Activated naive CD8-positive, alpha-beta T cell treated with anti-CD3 and anti-CD28 coated beads for 36 hours (primary cell): ENCODE data around the gene CALML4. TPM values are rescaled to one million over a fixed set of nuclear protein-coding genes. Genes with fewer than 3 reads are reported as not detected.

ENCODE experiments used
- DNase-seq: peaks from one replicate; pipeline ENCODE4 v3.0.0; 2021
- H3K27ac Mint-ChIP-seq: one replicate; pipeline ENCODE4 v1.8.0; 2022; ENCODE audit warnings: mild to moderate bottlenecking, moderate library complexity, mixed read lengths
- H3K27me3 Mint-ChIP-seq: one replicate; pipeline ENCODE4 v1.8.0; 2022; ENCODE audit warnings: mild to moderate bottlenecking, mixed read lengths
- H3K36me3 Mint-ChIP-seq: one replicate; pipeline ENCODE4 v1.8.0; 2021; ENCODE audit warnings: mild to moderate bottlenecking, mixed read lengths
- H3K4me1 Mint-ChIP-seq: one replicate; pipeline ENCODE4 v1.8.0; 2021; ENCODE audit warnings: mixed read lengths
- H3K4me3 Mint-ChIP-seq: one replicate; pipeline ENCODE4 v1.8.0; 2022; ENCODE audit warnings: mild to moderate bottlenecking, moderate library complexity, mixed read lengths
- H3K9me3 Mint-ChIP-seq: one replicate; pipeline ENCODE4 v1.8.0; 2022; ENCODE audit warnings: mixed read lengths
- total RNA-seq, 2 experiments: library from RNA; stranded (reverse); gene quantifications; one replicate each; pipeline ENCODE4 v1.2.3, GENCODE V29; 2021

Gene CALML4
- total RNA-seq, 2 experiments from 2014 or later: 5.4 to 7.4 TPM

GRCh38 chr15:68163191-68163590 lies 41.9 kb downstream of the CALML4 start:
- no peak overlapping the region for H3K4me3 Mint-ChIP-seq
- peaks cover 39% of the 10 kb centered on the region for H3K36me3 Mint-ChIP-seq
- no peak for DNase-seq
- H3K4me1 Mint-ChIP-seq: peaks cover 2% of the 10 kb centered on the region
- H3K27ac Mint-ChIP-seq: no peak overlapping the region
- H3K9me3 Mint-ChIP-seq: no peaks in the 10 kb centered on the region
- no peaks in the 10 kb centered on the region for H3K27me3 Mint-ChIP-seq

DNA sequence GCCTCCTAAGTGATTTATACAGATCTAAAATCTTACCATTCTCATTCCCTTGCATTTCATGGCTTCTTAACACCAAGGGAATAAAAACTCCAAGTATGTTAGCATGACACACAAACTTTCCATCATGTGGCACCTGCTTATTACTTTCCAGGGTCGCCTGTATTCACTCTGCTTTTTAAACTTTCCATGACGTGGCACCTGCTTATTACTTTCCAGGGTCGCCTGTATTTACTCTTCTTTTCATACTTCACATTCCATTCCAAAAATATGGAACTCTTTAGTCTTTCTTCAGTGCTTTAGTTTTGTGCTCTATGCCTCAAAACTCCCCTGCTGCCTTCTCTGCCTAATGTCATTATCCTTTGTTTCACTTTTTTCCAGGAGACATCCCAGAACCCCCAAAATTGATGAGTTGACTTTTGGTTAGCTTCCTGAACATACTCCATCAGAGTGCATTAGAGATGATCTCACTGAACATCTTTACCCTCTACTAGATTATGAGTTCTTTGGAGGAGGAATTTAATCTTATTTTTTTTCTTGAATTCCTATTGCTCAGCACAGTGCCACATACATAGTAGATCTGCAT lies 47.0 kb downstream of the CALML4 start:
- peaks cover 2% of the 10 kb centered on the region for H3K4me1 Mint-ChIP-seq
- no peaks in the 10 kb centered on the region for H3K9me3 Mint-ChIP-seq
- H3K27ac Mint-ChIP-seq: no peak overlapping the region
- no peak overlapping the region for H3K4me3 Mint-ChIP-seq
- DNase-seq: no peak
- H3K36me3 Mint-ChIP-seq: peaks cover 32% of the 10 kb centered on the region
- no peaks in the 10 kb centered on the region for H3K27me3 Mint-ChIP-seq

GRCh38 chr15:68157074-68157473 lies 48.1 kb downstream of the CALML4 start:
- Mint-ChIP-seq H3K4me3 (no peak overlapping the region), H3K9me3 (no peaks in the 10 kb centered on the region), H3K27me3 (no peaks in the 10 kb centered on the region), H3K4me1 (no peaks in the 10 kb centered on the region), H3K27ac (no peak overlapping the region), H3K36me3 (peaks cover 31% of the 10 kb centered on the region)
- DNase-seq: no peak

DNA sequence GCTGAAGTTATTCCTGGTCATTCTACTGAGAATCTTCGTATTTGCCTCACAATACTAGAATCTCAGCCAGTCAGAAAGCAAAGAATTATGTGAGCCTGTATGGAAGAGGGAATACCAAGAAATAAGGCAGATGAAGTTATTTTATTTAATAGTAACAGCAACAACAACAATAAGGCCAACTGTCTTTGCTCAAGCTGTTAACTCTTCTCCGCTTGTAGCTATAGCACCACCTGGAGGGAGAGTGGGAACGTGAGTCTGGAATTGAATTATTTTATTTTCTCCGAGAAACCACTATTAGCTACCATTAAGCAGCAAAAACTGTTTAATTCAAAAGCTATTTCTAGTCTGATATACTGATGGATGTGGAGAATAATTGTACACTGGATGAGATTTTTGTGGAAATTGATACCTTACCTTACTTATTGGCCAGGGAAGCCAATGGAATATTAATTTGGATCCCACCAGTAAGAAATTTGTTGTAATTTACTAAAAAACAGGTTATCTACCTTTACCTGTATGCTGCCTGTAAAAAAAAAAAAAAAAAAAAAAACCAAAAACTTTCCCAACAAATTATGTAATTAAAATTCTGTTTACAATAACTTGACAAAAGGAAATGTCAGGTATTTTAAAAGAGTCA lies 50.1 kb downstream of the CALML4 start:
- no peak overlapping the region for H3K4me3 Mint-ChIP-seq
- no peaks in the 10 kb centered on the region for H3K4me1 Mint-ChIP-seq
- peaks cover 15% of the 10 kb centered on the region for H3K36me3 Mint-ChIP-seq
- peak; percentile 5 for DNase-seq
- H3K9me3 Mint-ChIP-seq: no peaks in the 10 kb centered on the region
- no peak overlapping the region for H3K27ac Mint-ChIP-seq
- H3K27me3 Mint-ChIP-seq: no peaks in the 10 kb centered on the region

DNA sequence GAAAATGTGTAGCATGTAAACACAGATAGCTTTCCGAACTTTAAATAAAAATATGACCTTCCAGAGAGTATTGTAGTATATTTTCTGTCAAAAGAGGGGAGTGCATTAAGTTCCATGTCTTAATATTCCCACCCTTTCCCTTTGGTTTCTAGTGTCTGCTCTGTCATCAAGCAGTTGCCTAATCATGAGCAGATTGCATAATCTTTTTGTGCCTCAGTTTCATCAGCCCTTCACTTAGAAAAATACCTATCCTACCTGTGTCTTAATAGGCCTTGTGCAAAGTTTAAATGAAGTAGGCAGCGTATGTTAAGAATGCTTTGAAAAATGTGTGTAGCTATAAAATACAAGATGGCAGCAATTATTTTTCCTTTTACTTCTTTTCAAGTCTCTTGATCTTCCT lies 52.8 kb downstream of the CALML4 start:
- peaks cover 9% of the 10 kb centered on the region for H3K4me1 Mint-ChIP-seq
- H3K9me3 Mint-ChIP-seq: no peaks in the 10 kb centered on the region
- H3K36me3 Mint-ChIP-seq: peaks cover 18% of the 10 kb centered on the region
- H3K27ac Mint-ChIP-seq: no peak overlapping the region
- H3K4me3 Mint-ChIP-seq: no peak overlapping the region
- DNase-seq: no peak
- H3K27me3 Mint-ChIP-seq: no peaks in the 10 kb centered on the region

DNA sequence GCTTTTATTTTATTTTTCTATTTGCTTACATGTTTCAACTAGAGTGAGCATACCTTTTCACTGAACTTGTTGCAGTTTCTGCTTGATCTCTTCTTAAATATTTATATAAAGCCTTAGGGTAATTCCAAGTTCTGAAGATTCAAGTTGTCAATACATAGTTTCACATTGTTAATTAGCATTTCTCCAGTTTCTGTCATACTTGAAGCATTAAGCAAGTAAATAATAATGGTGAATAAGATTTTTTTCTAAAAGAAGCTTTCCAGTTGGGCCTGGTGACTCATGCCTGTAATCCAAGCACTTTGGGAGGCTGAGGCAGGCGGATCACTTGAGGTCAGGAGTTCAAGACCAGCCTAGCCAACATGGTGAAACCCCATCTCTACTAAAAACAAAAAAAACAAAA lies 53.9 kb downstream of the CALML4 start:
- Mint-ChIP-seq H3K36me3 (peaks cover 18% of the 10 kb centered on the region), H3K4me3 (no peak overlapping the region), H3K4me1 (peaks cover 9% of the 10 kb centered on the region), H3K9me3 (no peaks in the 10 kb centered on the region), H3K27ac (no peak overlapping the region), H3K27me3 (no peaks in the 10 kb centered on the region)
- no peak for DNase-seq

- Mint-ChIP-seq H3K27ac (no peak overlapping the region), H3K27me3 (no peaks in the 10 kb centered on the region), H3K4me1 (peaks cover 9% of the 10 kb centered on the region), H3K9me3 (no peaks in the 10 kb centered on the region), H3K36me3 (peaks cover 18% of the 10 kb centered on the region), H3K4me3 (no peak overlapping the region)
- no peak for DNase-seq
These were observed 54.9 kb downstream of the CALML4 start for GRCh38 chr15:68150187-68150586.

- DNase-seq: no peak
- H3K36me3 Mint-ChIP-seq: peaks cover 15% of the 10 kb centered on the region
- H3K27me3 Mint-ChIP-seq: no peaks in the 10 kb centered on the region
- H3K4me1 Mint-ChIP-seq: peaks cover 9% of the 10 kb centered on the region
- H3K4me3 Mint-ChIP-seq: no peak overlapping the region
- H3K27ac Mint-ChIP-seq: peak overlapping the region; percentile 4
- H3K9me3 Mint-ChIP-seq: no peaks in the 10 kb centered on the region
These were observed 56.1 kb downstream of the CALML4 start for GRCh38 chr15:68149059-68149458.

- H3K9me3 Mint-ChIP-seq: no peaks in the 10 kb centered on the region
- H3K4me1 Mint-ChIP-seq: peaks cover 12% of the 10 kb centered on the region
- H3K27ac Mint-ChIP-seq: no peak overlapping the region
- no peak for DNase-seq
- no peak overlapping the region for H3K4me3 Mint-ChIP-seq
- H3K27me3 Mint-ChIP-seq: no peaks in the 10 kb centered on the region
- H3K36me3 Mint-ChIP-seq: peaks cover 14% of the 10 kb centered on the region
These were observed 57.1 kb downstream of the CALML4 start for GRCh38 chr15:68148039-68148438.

- no peak overlapping the region for H3K27ac Mint-ChIP-seq
These were observed 59.4 kb downstream of the CALML4 start for GRCh38 chr15:68145706-68146105.

GRCh38 chr15:68143785-68144184 lies 61.3 kb downstream of the CALML4 start:
- Mint-ChIP-seq H3K4me3 (no peak overlapping the region), H3K27me3 (no peaks in the 10 kb centered on the region), H3K27ac (no peak overlapping the region), H3K4me1 (peaks cover 19% of the 10 kb centered on the region), H3K36me3 (peaks cover 11% of the 10 kb centered on the region), H3K9me3 (no peaks in the 10 kb centered on the region)
- DNase-seq: no peak

More at GRCh38 chr15:68145706-68146105, 59.4 kb downstream of the CALML4 start:
- Mint-ChIP-seq H3K36me3 (peaks cover 10% of the 10 kb centered on the region), H3K9me3 (no peaks in the 10 kb centered on the region), H3K4me3 (no peak overlapping the region), H3K4me1 (peaks cover 17% of the 10 kb centered on the region), H3K27me3 (no peaks in the 10 kb centered on the region)
- no peak for DNase-seq

DNA sequence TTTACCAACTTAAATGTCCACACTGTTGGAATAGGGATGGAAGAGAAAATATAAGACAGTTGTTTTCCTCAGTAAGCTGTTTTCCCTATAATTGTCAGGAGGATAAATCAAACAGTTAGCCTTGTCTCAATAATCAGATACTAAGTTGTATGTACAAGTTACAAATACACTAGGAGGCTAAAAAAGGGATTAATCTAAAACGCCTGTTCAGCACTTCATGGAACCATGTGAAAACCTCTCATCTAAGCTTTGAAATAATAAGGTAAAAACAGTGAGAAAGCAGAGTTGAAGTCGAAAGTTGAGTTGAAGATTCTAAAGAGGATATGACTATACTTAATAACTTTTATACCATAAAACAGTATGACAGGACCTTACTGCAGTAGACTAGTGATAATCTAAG lies 62.0 kb downstream of the CALML4 start:
- no peak overlapping the region for H3K27ac Mint-ChIP-seq
- H3K36me3 Mint-ChIP-seq: peaks cover 13% of the 10 kb centered on the region
- H3K9me3 Mint-ChIP-seq: no peaks in the 10 kb centered on the region
- H3K4me3 Mint-ChIP-seq: no peak overlapping the region
- DNase-seq: no peak
- H3K4me1 Mint-ChIP-seq: peaks cover 20% of the 10 kb centered on the region
- no peaks in the 10 kb centered on the region for H3K27me3 Mint-ChIP-seq

Other genes with a start within 250 kb of the CALML4 start
- 10 to 100 TPM; 20.4 to 24.4 TPM for gene PIAS1, start 151.0 kb downstream of the CALML4 start, total RNA-seq
- gene CLN6, start 24.4 kb upstream of the CALML4 start, total RNA-seq: 10 to 100 TPM; 67.7 to 72.0 TPM
- 10 to 100 TPM; 37.0 to 44.1 TPM for gene FEM1B, start 72.4 kb upstream of the CALML4 start, total RNA-seq
- gene ITGA11, start 226.8 kb upstream of the CALML4 start, total RNA-seq: 1 to 10 TPM; 1.7 to 1.8 TPM